Naive thymus-derived CD4-positive, alpha-beta T cell (primary cell): ENCODE data around the gene COL23A1. TPM values are rescaled to one million over a fixed set of nuclear protein-coding genes. Genes with fewer than 3 reads are reported as not detected.

Experiments used
- ATAC-seq: fragments of 150-1000 bp; cut with Tn5 transposase; 2 replicates; pipeline ENCODE4 v1.10.0; 2021; ENCODE audit warnings: mild to moderate bottlenecking, moderate library complexity
- CTCF ChIA-PET: fragments of 350-600 bp; sonication (Branson Sonifier 250); formaldehyde crosslinking; loops from one replicate; lab custom pipeline; 2021; ENCODE audit warnings: antibody characterized with exemption; lab: Charles Lee
- POLR2A ChIA-PET: fragments of 350-600 bp; sonication (Branson Sonifier 250); formaldehyde crosslinking; loops from one replicate; lab custom pipeline; 2021; ENCODE audit warnings: antibody characterized with exemption, inconsistent platforms; lab: Charles Lee
- DNase-seq, 9 donors: peaks; one replicate each; pipeline versions ENCODE4 v3.0.0 to v3.0.0-alpha.2; 2020 to 2022; ENCODE audit warnings: mixed read lengths in 1 of 9
- H3K27ac ChIP-seq: one replicate; pipeline ENCODE4 v1.7.0; 2013; ENCODE audit warnings: mild to moderate bottlenecking, low read depth, low read length, moderate library complexity
- H3K27me3 ChIP-seq, 2 donors: one replicate each; pipeline ENCODE4 v1.7.0; 2013; ENCODE audit warnings: low read length in 2 of 2, mild to moderate bottlenecking in 2 of 2, moderate library complexity in 2 of 2; ENCODE audit not compliant: control insufficient read depth in 2 of 2, insufficient read depth in 2 of 2
- H3K36me3 ChIP-seq, 3 experiments: 1 replicate in 2 of 3; 2 replicates in 1 of 3; pipeline ENCODE4 v1.7.0; 2013; ENCODE audit warnings: low read length in 3 of 3, mild to moderate bottlenecking in 3 of 3, moderate library complexity in 1 of 3; ENCODE audit not compliant: insufficient read depth in 3 of 3, control insufficient read depth in 2 of 3
- H3K4me1 ChIP-seq, 2 donors: one replicate each; pipeline ENCODE4 v1.7.0; 2013; ENCODE audit warnings: low read length in 2 of 2, mild to moderate bottlenecking in 2 of 2, moderate library complexity in 1 of 2; ENCODE audit not compliant: control insufficient read depth in 2 of 2, insufficient read depth in 2 of 2
- H3K4me3 ChIP-seq: 2 replicates; pipeline ENCODE4 v1.7.0; 2013; ENCODE audit warnings: mild to moderate bottlenecking, low read length
- H3K9me3 ChIP-seq, 3 experiments: 1 replicate in 2 of 3; 2 replicates in 1 of 3; pipeline ENCODE4 v1.7.0; 2013; ENCODE audit warnings: low read length in 3 of 3; ENCODE audit not compliant: control insufficient read depth in 2 of 3
- H3K27ac Mint-ChIP-seq, 9 donors: one replicate each; pipeline ENCODE4 v1.8.0; 2020 to 2022; ENCODE audit warnings: mixed read lengths in 9 of 9, mild to moderate bottlenecking in 8 of 9, moderate library complexity in 5 of 9, inconsistent platforms in 2 of 9
- H3K27me3 Mint-ChIP-seq, 5 donors: one replicate each; pipeline ENCODE4 v1.8.0; 2021 to 2022; ENCODE audit warnings: mixed read lengths in 5 of 5, mild to moderate bottlenecking in 1 of 5
- H3K36me3 Mint-ChIP-seq, 5 donors: one replicate each; pipeline ENCODE4 v1.8.0; 2020 to 2022; ENCODE audit warnings: mixed read lengths in 5 of 5, mild to moderate bottlenecking in 3 of 5, inconsistent platforms in 1 of 5
- H3K4me1 Mint-ChIP-seq, 7 donors: one replicate each; pipeline ENCODE4 v1.8.0; 2020 to 2022; ENCODE audit warnings: mixed read lengths in 7 of 7, mild to moderate bottlenecking in 3 of 7, inconsistent platforms in 1 of 7
- H3K4me3 Mint-ChIP-seq, 10 donors: one replicate each; pipeline ENCODE4 v1.8.0; 2020 to 2022; ENCODE audit warnings: mild to moderate bottlenecking in 10 of 10, mixed read lengths in 10 of 10, moderate library complexity in 6 of 10, inconsistent platforms in 2 of 10
- H3K9me3 Mint-ChIP-seq, 11 donors: one replicate each; pipeline ENCODE4 v1.8.0; 2020 to 2022; ENCODE audit warnings: mixed read lengths in 11 of 11, mild to moderate bottlenecking in 4 of 11, inconsistent platforms in 1 of 11, moderate library complexity in 1 of 11
- intact Hi-C, 2 donors: fragments of 100-400 bp; cut with micrococcal nuclease; formaldehyde crosslinking; loops; one replicate each; pipeline ENCODE4 v1.15.1; 2023
- polyA plus RNA-seq, 2 donors: library from polyadenylated mRNA; unstranded; fragments of 300-500 nt; fragmentation: Illumina TruSeq; gene quantifications; one replicate each; pipeline ENCODE4 v1.2.3, GENCODE V29; 2021
- total RNA-seq, 6 experiments: library from RNA in 5 of 6; stranded (reverse) in 5 of 6; gene quantifications; 1 replicate in 5 of 6; 2 replicates in 1 of 6; pipeline ENCODE4 v1.2.3 and lab custom pipeline; 2021 to 2026

COL23A1 gene
- total and polyA plus RNA-seq, 7 experiments from 2014 or later = 0.13 to 0.32 (median 0.22) TPM; not detected in 4

DNA sequence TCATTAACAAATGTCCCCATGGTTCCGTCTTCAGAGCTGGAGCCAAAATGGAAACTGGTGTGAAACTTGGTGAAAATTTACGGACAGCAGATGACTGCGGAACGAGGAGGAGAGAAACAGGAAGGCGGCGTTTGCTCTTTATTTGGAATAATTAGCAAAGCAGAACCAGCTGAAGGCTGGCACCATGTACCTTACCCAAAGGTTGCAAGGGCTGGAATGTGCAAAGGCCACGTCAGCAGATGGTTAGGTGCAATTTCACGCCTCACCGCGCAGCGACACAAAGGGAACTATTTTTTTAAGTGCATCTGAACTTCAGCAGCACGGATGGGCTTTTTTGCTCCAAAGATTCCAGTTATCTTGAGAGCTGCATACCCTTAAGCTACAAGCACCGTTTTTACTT is 127.4 kb downstream of the COL23A1 start:
- intact Hi-C loops = no loop called here
- CTCF ChIA-PET = no interaction called here

DNA sequence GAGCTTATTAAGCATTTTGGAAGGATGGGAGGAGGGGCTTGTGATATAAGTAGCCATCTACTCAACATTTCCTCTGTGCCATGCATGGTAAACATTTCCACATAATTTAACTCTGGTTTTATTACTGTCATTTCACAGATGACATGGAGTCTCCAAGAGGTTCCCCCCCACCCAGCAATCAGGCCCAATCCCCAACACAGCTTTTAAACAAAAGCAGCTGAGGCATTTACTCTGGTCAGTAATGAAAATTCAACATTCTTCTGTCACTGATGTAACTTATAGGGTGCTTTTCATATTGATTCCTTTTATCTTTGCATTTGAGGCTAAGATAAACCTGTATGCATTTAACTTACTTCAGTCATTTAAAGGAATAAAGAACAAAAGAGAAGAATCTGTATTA is 128.1 kb downstream of the COL23A1 start:
- CTCF ChIA-PET = interaction anchor here (0.9 kb wide), 1 partner anchor 88 kb away, joined by 3 read pairs; no protein-coding TSS in a partner anchor
- intact Hi-C loops = no loop called here

More for the DNA sequence above, 127.4 kb downstream of the COL23A1 start:
- H3K4me1 Mint-ChIP-seq = peaks cover 0 to 5% (median 0%) of the 10 kb centered on the region in 7 donors
- H3K4me3 ChIP-seq = no peak overlapping the region
- H3K4me1 ChIP-seq = no peaks in the 10 kb centered on the region
- no peak overlapping the region for H3K27ac Mint-ChIP-seq
- no peaks in the 10 kb centered on the region for H3K9me3 Mint-ChIP-seq
- ATAC-seq = no peak
- POLR2A ChIA-PET = no interaction called here
- no peaks in the 10 kb centered on the region for H3K9me3 ChIP-seq
- H3K36me3 ChIP-seq = no peaks in the 10 kb centered on the region
- no peaks in the 10 kb centered on the region for H3K27me3 Mint-ChIP-seq
- no peak for DNase-seq
- no peak overlapping the region for H3K4me3 Mint-ChIP-seq
- no peaks in the 10 kb centered on the region for H3K27me3 ChIP-seq
- no peak overlapping the region for H3K27ac ChIP-seq
- no peaks in the 10 kb centered on the region for H3K36me3 Mint-ChIP-seq

DNA sequence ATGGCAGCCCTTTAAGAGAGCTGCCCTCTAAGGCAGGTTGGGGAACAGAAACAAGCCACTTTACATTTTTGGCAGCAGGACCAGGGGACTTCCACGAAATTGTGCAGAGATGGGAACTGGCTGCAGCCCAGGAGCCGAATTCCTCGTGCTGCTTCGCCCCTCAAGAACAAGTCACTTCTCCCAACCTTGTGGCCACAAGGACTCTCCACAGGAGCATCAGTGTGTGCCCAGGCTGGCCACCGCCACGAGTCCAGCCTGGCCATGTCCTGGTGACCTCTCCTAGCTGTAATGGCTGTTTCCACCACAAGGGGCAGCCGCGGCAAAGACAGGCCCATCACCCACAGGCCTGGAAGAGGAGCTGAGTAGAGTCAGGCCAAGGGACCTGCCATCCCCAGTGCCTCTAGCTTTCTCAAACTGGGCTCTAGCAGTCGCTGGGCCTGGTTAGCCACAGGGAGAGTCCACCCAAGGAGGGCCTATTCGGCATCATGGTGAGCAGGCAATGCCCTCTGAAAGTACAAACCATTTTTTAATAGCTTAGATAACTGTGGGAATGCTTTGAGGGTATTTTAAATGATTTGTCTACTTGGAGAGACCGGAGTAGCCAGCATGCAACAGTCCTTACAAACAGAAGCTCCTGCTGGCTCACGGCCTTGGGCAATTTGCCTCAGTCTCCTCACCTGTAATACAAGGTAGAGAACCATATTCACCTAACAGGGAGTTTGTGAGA is 129.0 kb downstream of the COL23A1 start:
- no peak overlapping the region for H3K27ac Mint-ChIP-seq
- POLR2A ChIA-PET = no interaction called here
- no peaks in the 10 kb centered on the region for H3K4me1 ChIP-seq
- H3K9me3 ChIP-seq = no peaks in the 10 kb centered on the region
- no peak overlapping the region for H3K4me3 ChIP-seq
- H3K36me3 Mint-ChIP-seq = no peaks in the 10 kb centered on the region
- no peaks in the 10 kb centered on the region for H3K36me3 ChIP-seq
- H3K27ac ChIP-seq = no peak overlapping the region
- no peaks in the 10 kb centered on the region for H3K9me3 Mint-ChIP-seq
- no peaks in the 10 kb centered on the region for H3K27me3 ChIP-seq
- H3K4me3 Mint-ChIP-seq = no peak overlapping the region
- DNase-seq = peak in 6 of 9 donors; percentile 17 to 44 (median 30)
- H3K4me1 Mint-ChIP-seq = peaks cover 0 to 2% (median 0%) of the 10 kb centered on the region in 7 donors
- ATAC-seq = peak; percentile 82
- no peaks in the 10 kb centered on the region for H3K27me3 Mint-ChIP-seq
- CTCF ChIA-PET = interaction anchor here (0.9 to 2.0 kb wide), 2 partner anchors 89 to 91 kb away, joined by 3 to 8 read pairs; no protein-coding TSS in a partner anchor
- intact Hi-C loops = loop anchor here in 1 of 2 donors (1.0 kb wide), 1 partner anchor 269 kb away; the partner anchor contains the start of gene ZNF354A

More for the DNA sequence above, 128.1 kb downstream of the COL23A1 start:
- no peak overlapping the region for H3K4me3 ChIP-seq
- Mint-ChIP-seq H3K27me3 (no peaks in the 10 kb centered on the region), H3K27ac (no peak overlapping the region), H3K4me1 (peaks cover 0 to 2% (median 0%) of the 10 kb centered on the region in 7 donors), H3K36me3 (no peaks in the 10 kb centered on the region), H3K9me3 (no peaks in the 10 kb centered on the region), H3K4me3 (no peak overlapping the region)
- H3K27me3 ChIP-seq = no peaks in the 10 kb centered on the region
- no peak overlapping the region for H3K27ac ChIP-seq
- POLR2A ChIA-PET = no interaction called here
- no peak for DNase-seq
- H3K36me3 ChIP-seq = no peaks in the 10 kb centered on the region
- H3K9me3 ChIP-seq = no peaks in the 10 kb centered on the region
- ATAC-seq = no peak
- no peaks in the 10 kb centered on the region for H3K4me1 ChIP-seq

DNA sequence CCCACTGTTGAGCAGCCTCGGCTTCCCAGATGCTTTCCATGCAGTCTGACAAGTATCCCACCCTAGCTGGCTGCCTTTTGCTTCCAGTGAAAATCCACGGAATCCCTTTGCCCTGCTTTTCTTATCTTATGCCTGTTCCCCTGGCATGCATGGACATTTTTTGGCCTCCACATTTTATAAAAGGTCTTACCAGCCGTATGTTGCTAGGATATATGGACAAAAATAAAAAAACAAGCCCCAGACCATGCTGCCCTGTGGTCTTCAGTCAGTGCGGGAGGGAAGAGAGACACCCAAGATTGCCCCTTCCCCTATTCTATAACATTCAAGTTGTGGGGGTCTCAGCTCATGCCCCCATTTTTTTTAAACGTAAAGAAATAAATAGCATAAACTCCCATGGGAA is 129.6 kb downstream of the COL23A1 start:
- Histone ChIP-seq H3K4me3 (no peak overlapping the region), H3K27me3 (no peaks in the 10 kb centered on the region), H3K36me3 (no peaks in the 10 kb centered on the region), H3K4me1 (no peaks in the 10 kb centered on the region), H3K27ac (no peak overlapping the region), H3K9me3 (no peaks in the 10 kb centered on the region)
- POLR2A ChIA-PET = no interaction called here
- H3K4me3 Mint-ChIP-seq = no peak overlapping the region
- CTCF ChIA-PET = interaction anchor here (2.0 kb wide), 1 partner anchor 91 kb away, joined by 8 read pairs; no protein-coding TSS in a partner anchor
- DNase-seq (no peak), ATAC-seq (no peak)
- intact Hi-C loops = no loop called here
- H3K36me3 Mint-ChIP-seq = no peaks in the 10 kb centered on the region
- no peaks in the 10 kb centered on the region for H3K27me3 Mint-ChIP-seq
- no peaks in the 10 kb centered on the region for H3K9me3 Mint-ChIP-seq
- peaks cover 0 to 2% (median 0%) of the 10 kb centered on the region in 7 donors for H3K4me1 Mint-ChIP-seq
- peak overlapping the region in 1 of 9 donors; percentile 26 for H3K27ac Mint-ChIP-seq

DNA sequence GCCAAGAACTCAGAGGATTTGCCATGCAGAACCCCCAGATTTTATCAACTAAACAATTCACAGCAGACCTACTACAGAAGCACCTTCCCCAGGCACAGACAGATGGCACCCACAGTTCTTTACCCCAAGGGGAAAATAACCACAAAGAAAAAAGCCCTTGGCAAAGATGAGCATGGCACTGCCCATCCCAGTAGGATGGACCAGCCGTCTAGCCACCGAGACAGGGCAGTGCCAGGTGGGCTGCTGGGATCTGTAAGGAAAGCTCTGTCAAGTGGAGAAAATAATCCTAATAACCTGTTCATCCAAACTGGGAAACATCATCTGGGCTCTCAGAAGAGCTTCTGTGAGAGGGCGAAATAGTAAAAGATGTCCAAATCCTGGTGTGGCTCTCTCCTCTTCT is 130.0 kb downstream of the COL23A1 start:
- no peaks in the 10 kb centered on the region for H3K4me1 ChIP-seq
- DNase-seq (no peak), ATAC-seq (no peak)
- no peak overlapping the region for H3K4me3 ChIP-seq
- no peaks in the 10 kb centered on the region for H3K36me3 Mint-ChIP-seq
- H3K27me3 Mint-ChIP-seq = no peaks in the 10 kb centered on the region
- peak overlapping the region in 1 of 9 donors; percentile 26 for H3K27ac Mint-ChIP-seq
- CTCF ChIA-PET = interaction anchor here (2.0 kb wide), 1 partner anchor 92 kb away, joined by 8 read pairs; no protein-coding TSS in a partner anchor
- H3K36me3 ChIP-seq = no peaks in the 10 kb centered on the region
- POLR2A ChIA-PET = no interaction called here
- H3K9me3 Mint-ChIP-seq = no peaks in the 10 kb centered on the region
- peaks cover 0 to 2% (median 0%) of the 10 kb centered on the region in 7 donors for H3K4me1 Mint-ChIP-seq
- H3K9me3 ChIP-seq = no peaks in the 10 kb centered on the region
- H3K27ac ChIP-seq = no peak overlapping the region
- H3K4me3 Mint-ChIP-seq = no peak overlapping the region
- intact Hi-C loops = no loop called here
- H3K27me3 ChIP-seq = no peaks in the 10 kb centered on the region

DNA sequence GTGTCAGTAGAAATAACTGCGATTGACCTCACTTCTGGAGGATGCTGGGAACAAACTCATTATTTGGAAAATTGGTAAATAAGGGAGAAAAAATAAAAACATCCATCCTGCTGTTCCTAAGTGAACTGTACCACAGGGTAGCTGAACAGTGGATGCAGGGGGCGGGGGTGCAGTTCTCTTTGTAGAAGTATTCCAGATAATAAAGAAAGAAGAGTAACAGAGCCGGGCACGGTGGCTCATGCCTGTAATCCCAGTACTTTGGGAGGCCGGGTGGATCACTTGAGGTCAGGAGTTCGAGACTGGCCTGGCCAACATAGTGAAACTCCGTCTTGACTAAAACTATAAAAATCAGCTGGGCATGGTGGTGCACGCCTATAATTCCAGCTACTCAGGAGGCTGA is 132.1 kb downstream of the COL23A1 start:
- DNase-seq = no peak
- Mint-ChIP-seq H3K4me1 (peaks cover 0 to 2% (median 0%) of the 10 kb centered on the region in 7 donors), H3K4me3 (no peak overlapping the region), H3K27ac (no peak overlapping the region), H3K27me3 (no peaks in the 10 kb centered on the region), H3K36me3 (no peaks in the 10 kb centered on the region), H3K9me3 (no peaks in the 10 kb centered on the region)
- H3K27ac ChIP-seq = no peak overlapping the region
- ChIA-PET POLR2A (no interaction called here), CTCF (no interaction called here)
- H3K9me3 ChIP-seq = no peaks in the 10 kb centered on the region
- no peaks in the 10 kb centered on the region for H3K36me3 ChIP-seq
- no peak overlapping the region for H3K4me3 ChIP-seq
- intact Hi-C loops = no loop called here
- no peaks in the 10 kb centered on the region for H3K4me1 ChIP-seq
- H3K27me3 ChIP-seq = no peaks in the 10 kb centered on the region
- ATAC-seq = no peak

DNA sequence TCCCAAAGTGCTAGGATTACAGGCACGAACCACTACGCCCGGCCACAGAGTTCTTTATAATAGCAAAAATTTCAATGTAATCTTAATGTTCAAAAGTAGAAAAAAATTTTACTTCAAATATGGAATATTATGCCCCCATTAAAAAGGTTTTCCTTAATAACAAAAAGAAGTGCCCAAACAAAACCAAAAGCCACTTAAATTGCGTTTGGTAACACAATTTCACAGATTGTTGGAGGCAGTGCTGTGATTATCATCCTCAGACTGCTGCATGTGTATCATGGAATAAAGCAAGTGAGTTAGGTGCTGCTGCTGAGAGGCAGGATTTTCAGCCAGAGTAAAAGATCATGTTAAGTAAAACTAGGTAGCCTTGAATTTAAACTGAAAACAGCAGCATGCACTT is 132.7 kb downstream of the COL23A1 start:
- H3K27me3 Mint-ChIP-seq = no peaks in the 10 kb centered on the region
- H3K9me3 ChIP-seq = no peaks in the 10 kb centered on the region
- no peak for DNase-seq
- ATAC-seq = no peak
- no peaks in the 10 kb centered on the region for H3K36me3 Mint-ChIP-seq
- H3K27ac ChIP-seq = no peak overlapping the region
- ChIA-PET POLR2A (no interaction called here), CTCF (no interaction called here)
- H3K27me3 ChIP-seq = no peaks in the 10 kb centered on the region
- H3K4me1 Mint-ChIP-seq = peaks cover 0 to 2% (median 0%) of the 10 kb centered on the region in 7 donors
- H3K36me3 ChIP-seq = no peaks in the 10 kb centered on the region
- intact Hi-C loops = no loop called here
- H3K4me1 ChIP-seq = no peaks in the 10 kb centered on the region
- no peak overlapping the region for H3K27ac Mint-ChIP-seq
- H3K4me3 Mint-ChIP-seq = no peak overlapping the region
- no peak overlapping the region for H3K4me3 ChIP-seq
- no peaks in the 10 kb centered on the region for H3K9me3 Mint-ChIP-seq
